Activated CD8-positive, alpha-beta T cell treated with anti-CD3 and anti-CD28 coated beads for 36 hours (primary cell): ENCODE results near the gene LMTK2. TPM values are rescaled to one million over a fixed set of nuclear protein-coding genes. Genes with fewer than 3 reads are reported as not detected.

ENCODE experiments used
- ATAC-seq: fragments of 200-7000 bp; cut with Tn5 transposase; one replicate; pipeline ENCODE4 v1.10.0; 2021; ENCODE audit warnings: mild to moderate bottlenecking, moderate library complexity
- CTCF ChIA-PET: fragments of 350-600 bp; sonication (Branson Sonifier 250); formaldehyde crosslinking; loops from one replicate; lab custom pipeline; 2021; ENCODE audit warnings: antibody characterized with exemption; lab: Charles Lee
- POLR2A ChIA-PET: fragments of 350-600 bp; sonication (Branson Sonifier 250); formaldehyde crosslinking; loops from one replicate; lab custom pipeline; 2021; ENCODE audit warnings: antibody characterized with exemption; lab: Charles Lee
- DNase-seq: peaks from one replicate; pipeline ENCODE4 v3.0.0-alpha.2; 2020
- H3K27ac Mint-ChIP-seq: one replicate; pipeline ENCODE4 v1.8.0; 2021; ENCODE audit warnings: mild to moderate bottlenecking, mixed read lengths
- H3K27me3 Mint-ChIP-seq: one replicate; pipeline ENCODE4 v1.8.0; 2021; ENCODE audit warnings: mixed read lengths
- H3K36me3 Mint-ChIP-seq: one replicate; pipeline ENCODE4 v1.8.0; 2021; ENCODE audit warnings: low read depth, mixed read lengths
- H3K4me1 Mint-ChIP-seq: one replicate; pipeline ENCODE4 v1.8.0; 2021; ENCODE audit warnings: low read depth, mixed read lengths
- H3K4me3 Mint-ChIP-seq: one replicate; pipeline ENCODE4 v1.8.0; 2021; ENCODE audit warnings: mild to moderate bottlenecking, moderate library complexity, mixed read lengths
- H3K9me3 Mint-ChIP-seq: one replicate; pipeline ENCODE4 v1.8.0; 2021; ENCODE audit warnings: mixed read lengths
- CTCF ChIP-seq: fragments of 200-600 bp; IDR thresholded peaks from one replicate; pipeline ENCODE4 v1.8.0; 2022; ENCODE audit warnings: antibody characterized with exemption, mild to moderate bottlenecking
- intact Hi-C: fragments of 100-400 bp; cut with micrococcal nuclease; formaldehyde crosslinking; loops from one replicate; pipeline ENCODE4 v1.10.0; 2022
- total RNA-seq, 2 experiments: library from RNA; stranded (reverse); gene quantifications; one replicate each; pipeline ENCODE4 v1.2.3, GENCODE V29; 2021

LMTK2 gene
- total RNA-seq, 2 experiments from 2014 or later, result 9.4 to 11.5 TPM

GRCh38 chr7:98221611-98222532 is 115.2 kb downstream of the LMTK2 start:
- Mint-ChIP-seq H3K27ac (no peak overlapping the region), H3K9me3 (no peaks in the 10 kb centered on the region), H3K4me3 (no peak overlapping the region), H3K27me3 (no peaks in the 10 kb centered on the region), H3K36me3 (peaks cover 9% of the 10 kb centered on the region), H3K4me1 (peaks cover 13% of the 10 kb centered on the region)
- ATAC-seq (no peak), DNase-seq (no peak)
- CTCF ChIA-PET, result no interaction called here
- no peak for TF ChIP-seq CTCF
- intact Hi-C loops, result no loop called here
- POLR2A ChIA-PET, result no interaction called here

GRCh38 chr7:98222533-98223195 is 116.0 kb downstream of the LMTK2 start:
- ATAC-seq (no peak), DNase-seq (no peak)
- H3K27ac Mint-ChIP-seq, result no peak overlapping the region
- peaks cover 13% of the 10 kb centered on the region for H3K4me1 Mint-ChIP-seq
- H3K27me3 Mint-ChIP-seq, result no peaks in the 10 kb centered on the region
- TF ChIP-seq CTCF, result no peak
- POLR2A ChIA-PET, result no interaction called here
- intact Hi-C loops, result no loop called here
- H3K36me3 Mint-ChIP-seq, result peaks cover 9% of the 10 kb centered on the region
- CTCF ChIA-PET, result no interaction called here
- H3K9me3 Mint-ChIP-seq, result no peaks in the 10 kb centered on the region
- H3K4me3 Mint-ChIP-seq, result no peak overlapping the region

GRCh38 chr7:98223351-98223897 is 116.8 kb downstream of the LMTK2 start:
- ChIA-PET POLR2A (no interaction called here), CTCF (no interaction called here)
- Mint-ChIP-seq H3K4me3 (no peak overlapping the region), H3K27me3 (no peaks in the 10 kb centered on the region), H3K9me3 (no peaks in the 10 kb centered on the region), H3K27ac (no peak overlapping the region), H3K4me1 (peaks cover 9% of the 10 kb centered on the region), H3K36me3 (peaks cover 9% of the 10 kb centered on the region)
- ATAC-seq (no peak), DNase-seq (no peak)
- TF ChIP-seq CTCF, result no peak
- intact Hi-C loops, result no loop called here

- no peak for TF ChIP-seq CTCF
- Mint-ChIP-seq H3K4me3 (no peak overlapping the region), H3K27ac (no peak overlapping the region), H3K4me1 (peaks cover 4% of the 10 kb centered on the region), H3K36me3 (peaks cover 7% of the 10 kb centered on the region), H3K27me3 (no peaks in the 10 kb centered on the region), H3K9me3 (no peaks in the 10 kb centered on the region)
- intact Hi-C loops, result no loop called here
- DNase-seq (no peak), ATAC-seq (no peak)
- POLR2A ChIA-PET, result no interaction called here
- CTCF ChIA-PET, result no interaction called here
These were observed 117.4 kb downstream of the LMTK2 start for GRCh38 chr7:98223898-98224700.
